ENCODE measurements around the gene RERE.

DNA sequence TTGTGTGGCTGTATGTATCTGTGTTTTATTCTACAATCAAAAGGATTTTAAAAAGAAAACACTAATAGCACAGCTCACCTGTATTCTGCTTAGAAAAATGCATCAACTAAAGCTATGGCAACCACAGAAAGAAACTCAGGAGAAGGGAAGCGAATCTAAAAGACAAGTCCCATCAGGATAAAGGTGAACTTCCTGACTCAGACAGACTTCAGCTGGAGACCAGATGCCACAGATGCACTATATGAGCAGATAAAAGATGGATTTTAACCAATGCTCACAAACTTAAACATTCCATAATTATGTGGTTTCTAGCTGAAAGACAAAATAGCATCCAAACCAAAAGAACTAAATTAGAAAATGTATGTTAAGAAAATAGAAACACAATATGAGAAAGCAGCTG is 231.0 kb downstream of the RERE start:
- TF ChIP-seq CTCF (IDR thresholded peaks at IDR 0.05; ENCODE audit: insufficient read depth, low read depth, low read length) (no peak), EZH2 (IDR thresholded peaks at IDR 0.05; ENCODE audit: insufficient read depth, low read length) (no peak)
